ENCODE results near the gene UNC79. TPM values are rescaled to one million over a fixed set of nuclear protein-coding genes. Genes with fewer than 3 reads are reported as not detected.
A peak's percentile ranks its signal among the peaks of the same experiment; 100 is the strongest.

Gene UNC79
- total RNA-seq, 2 donors from 2014 or later, result 0.78 to 3.3 TPM

- H3K27ac ChIP-seq, result no peak overlapping the region
- DNase-seq, result no peak
- no peak overlapping the region for H3K4me3 ChIP-seq
- no peaks in the 10 kb centered on the region for H3K9me3 ChIP-seq
- no peaks in the 10 kb centered on the region for H3K36me3 ChIP-seq (replicated peaks in 1 of 2; ENCODE audit: insufficient read depth in 1 of 2, low read depth in 2 of 2)
- no peak for ATAC-seq
- intact Hi-C loops (cut with DNase I), result no loop called here
- WGBS, 2 donors, result 74 to 89% methylated on average over 3 of the region's 3 CpGs
- TF ChIP-seq, protein P1, sequence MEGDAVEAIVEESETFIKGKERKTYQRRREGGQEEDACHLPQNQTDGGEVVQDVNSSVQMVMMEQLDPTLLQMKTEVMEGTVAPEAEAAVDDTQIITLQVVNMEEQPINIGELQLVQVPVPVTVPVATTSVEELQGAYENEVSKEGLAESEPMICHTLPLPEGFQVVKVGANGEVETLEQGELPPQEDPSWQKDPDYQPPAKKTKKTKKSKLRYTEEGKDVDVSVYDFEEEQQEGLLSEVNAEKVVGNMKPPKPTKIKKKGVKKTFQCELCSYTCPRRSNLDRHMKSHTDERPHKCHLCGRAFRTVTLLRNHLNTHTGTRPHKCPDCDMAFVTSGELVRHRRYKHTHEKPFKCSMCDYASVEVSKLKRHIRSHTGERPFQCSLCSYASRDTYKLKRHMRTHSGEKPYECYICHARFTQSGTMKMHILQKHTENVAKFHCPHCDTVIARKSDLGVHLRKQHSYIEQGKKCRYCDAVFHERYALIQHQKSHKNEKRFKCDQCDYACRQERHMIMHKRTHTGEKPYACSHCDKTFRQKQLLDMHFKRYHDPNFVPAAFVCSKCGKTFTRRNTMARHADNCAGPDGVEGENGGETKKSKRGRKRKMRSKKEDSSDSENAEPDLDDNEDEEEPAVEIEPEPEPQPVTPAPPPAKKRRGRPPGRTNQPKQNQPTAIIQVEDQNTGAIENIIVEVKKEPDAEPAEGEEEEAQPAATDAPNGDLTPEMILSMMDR (IDR thresholded peaks at IDR 0.05), result no peak
- no peak for TF ChIP-seq POLR2A (IDR thresholded peaks at IDR 0.05)
- H3K27me3 ChIP-seq, result no peaks in the 10 kb centered on the region
- H3K4me1 ChIP-seq, result no peaks in the 10 kb centered on the region
Observed at GRCh38 chr14:93544212-93544611, 113.5 kb downstream of the UNC79 start.

GRCh38 chr14:93546642-93547041 is 115.9 kb downstream of the UNC79 start:
- H3K9me3 ChIP-seq, result no peaks in the 10 kb centered on the region
- no peak for ATAC-seq
- intact Hi-C loops (cut with DNase I), result no loop called here
- no peak overlapping the region for H3K4me3 ChIP-seq
- H3K36me3 ChIP-seq (replicated peaks in 1 of 2; ENCODE audit: insufficient read depth in 1 of 2, low read depth in 2 of 2), result no peaks in the 10 kb centered on the region
- no peak for DNase-seq
- no peaks in the 10 kb centered on the region for H3K27me3 ChIP-seq
- 26 to 38% methylated on average over 1 of the region's 1 CpG for WGBS, 2 donors
- no peak for TF ChIP-seq POLR2A (IDR thresholded peaks at IDR 0.05)
- TF ChIP-seq, protein P1 (IDR thresholded peaks at IDR 0.05), result no peak
- no peak overlapping the region for H3K27ac ChIP-seq
- no peaks in the 10 kb centered on the region for H3K4me1 ChIP-seq

- no peak for DNase-seq
- ATAC-seq, result no peak
- WGBS, 2 donors, result 63 to 69% methylated on average over 3 of the region's 3 CpGs
- H3K36me3 ChIP-seq (replicated peaks in 1 of 2; ENCODE audit: insufficient read depth in 1 of 2, low read depth in 2 of 2), result no peaks in the 10 kb centered on the region
- H3K27ac ChIP-seq, result peak overlapping the region in 2 of 4 donors; percentile 28 to 51
- intact Hi-C loops (cut with DNase I), result no loop called here
- no peaks in the 10 kb centered on the region for H3K4me1 ChIP-seq
- H3K27me3 ChIP-seq, result no peaks in the 10 kb centered on the region
- no peaks in the 10 kb centered on the region for H3K9me3 ChIP-seq
- no peak overlapping the region for H3K4me3 ChIP-seq
- no peak for TF ChIP-seq POLR2A (IDR thresholded peaks at IDR 0.05)
- TF ChIP-seq, protein P1 (IDR thresholded peaks at IDR 0.05), result no peak
Observed at GRCh38 chr14:93548102-93548843, 117.5 kb downstream of the UNC79 start.

DNA sequence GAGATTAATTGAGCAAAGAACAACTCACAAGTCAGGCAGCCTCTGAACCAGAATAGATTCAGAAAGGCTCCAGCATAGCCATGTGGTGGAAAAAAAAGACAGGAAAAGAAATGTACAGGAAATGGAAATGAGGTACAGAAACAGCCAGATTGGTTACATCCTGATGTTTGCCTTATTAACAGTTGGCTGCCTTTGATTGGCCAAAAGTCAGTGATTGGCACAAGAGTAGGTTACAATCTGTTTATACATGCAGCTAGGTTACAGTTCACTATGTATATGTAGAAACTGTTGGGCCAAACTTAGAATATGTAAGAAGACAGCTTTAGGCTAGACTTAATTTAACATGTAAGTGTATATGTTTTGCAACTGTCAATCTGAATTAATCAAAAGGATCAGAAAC is 118.9 kb downstream of the UNC79 start:
- no peaks in the 10 kb centered on the region for H3K27me3 ChIP-seq
- ATAC-seq (no peak), DNase-seq (no peak)
- intact Hi-C loops (cut with DNase I), result no loop called here
- H3K9me3 ChIP-seq, result no peaks in the 10 kb centered on the region
- H3K36me3 ChIP-seq (replicated peaks in 1 of 2; ENCODE audit: insufficient read depth in 1 of 2, low read depth in 2 of 2), result no peaks in the 10 kb centered on the region
- no peak overlapping the region for H3K4me3 ChIP-seq
- H3K4me1 ChIP-seq, result no peaks in the 10 kb centered on the region
- TF ChIP-seq POLR2A (IDR thresholded peaks at IDR 0.05), result no peak
- TF ChIP-seq, protein P1 (IDR thresholded peaks at IDR 0.05), result no peak
- no peak overlapping the region for H3K27ac ChIP-seq

DNA sequence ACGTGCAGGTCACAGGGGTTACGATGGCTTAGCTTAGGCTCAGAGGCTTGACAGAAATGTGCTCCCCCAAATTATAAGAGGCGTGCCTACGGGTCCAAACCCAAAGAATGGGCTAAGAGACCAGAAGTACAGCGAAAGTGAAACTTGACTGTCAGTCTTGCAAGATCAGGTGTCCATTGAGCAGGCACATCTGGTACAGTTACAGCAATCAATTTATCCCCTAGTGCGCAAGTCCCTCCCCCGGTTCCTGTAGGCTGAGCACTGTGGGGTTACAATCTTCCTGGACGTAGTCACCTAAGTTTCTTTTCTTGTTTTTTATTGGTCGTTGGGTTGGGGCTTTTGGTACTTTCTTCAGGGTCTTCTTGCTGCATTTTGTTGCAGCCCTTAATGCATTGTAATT is 134.2 kb downstream of the UNC79 start:
- ATAC-seq (no peak), DNase-seq (no peak)
- Histone ChIP-seq H3K9me3 (no peaks in the 10 kb centered on the region), H3K36me3 (replicated peaks in 1 of 2; ENCODE audit: insufficient read depth in 1 of 2, low read depth in 2 of 2) (no peaks in the 10 kb centered on the region), H3K4me1 (no peaks in the 10 kb centered on the region), H3K27me3 (no peaks in the 10 kb centered on the region), H3K4me3 (no peak overlapping the region), H3K27ac (no peak overlapping the region)
- no peak for TF ChIP-seq POLR2A (IDR thresholded peaks at IDR 0.05)
- TF ChIP-seq, protein P1 (IDR thresholded peaks at IDR 0.05), result no peak
- WGBS, 2 donors, result 80 to 91% methylated on average over 9 of the region's 9 CpGs
- intact Hi-C loops (cut with DNase I), result no loop called here
